Heart left ventricle (tissue), 13 donors: ENCODE data around the gene MYO16.

Experiments used
- CTCF ChIP-seq, 12 donors: fragments of 200-600 bp; sonication (generic) in 4 of 12; IDR thresholded peaks; one replicate each; pipeline versions ENCODE4 v1.5.0 to v1.8.0; 2018 to 2022; ENCODE audit warnings: antibody characterized with exemption in 12 of 12, mild to moderate bottlenecking in 5 of 12
- POLR2A ChIP-seq, 2 donors: fragments of 450-650 bp; IDR thresholded peaks; one replicate each; pipeline ENCODE4 v1.6.1; 2017; ENCODE audit warnings: antibody characterized with exemption in 2 of 2, mild to moderate bottlenecking in 2 of 2, moderate library complexity in 2 of 2
- donor health status: ischemic (EF 13 %, LVEDD 7.1; RV severe dilation, severe dysfunction).
- donor health status: DM: no; HTN: yes; CAD: no.
- donor health status: DM: no; HTN: no; CAD: no.
- donor health status: ischemic (EF 25% LVEDD 6.9; RV normal size, moderate dysfunction).
- donor health status: ischemic (EF 25% LVEDD 5.7; RV mildly dilated, moderate dysfunction).
- donor health status: ischemic (EF 35%, LVEDD 5.7; RV mildly dilated, moderate dysfunction).
- donor health status: nonischemic (EF 11% LVEDD 7.7; RV severe dilation, severe dysfunction).
- donor health status: DM: yes; HTN: yes; CAD: no.
- donor health status: PGD.
- donor health status: ischemic (EF 29% LVEDD 5.4; RV normal size, mild dysfunction).
- donor health status: nonischemic (EF 23%, LVEDD 6.1; RV moderate dilation, normal function).

GRCh38 chr13:108943842-108944241 is 314.4 kb downstream of the MYO16 start:
- no peak for TF ChIP-seq CTCF (IDR thresholded peaks at IDR 0.05)
- TF ChIP-seq POLR2A (IDR thresholded peaks at IDR 0.05), result no peak
